GM12865 (cell line): Measurements from ENCODE around the gene RABGAP1L.

Experiments
- DNase-seq: peaks from one replicate; pipeline ENCODE4 v3.0.0; 2010; ENCODE audit warnings: low read depth
- H3K4me3 ChIP-seq: 2 replicates; pipeline ENCODE4 v1.5.1; 2011; ENCODE audit warnings: mild to moderate bottlenecking, low read depth, low read length, control low read depth
- CTCF ChIP-seq: IDR thresholded peaks from 2 replicates; pipeline ENCODE4 v1.5.1; 2011; ENCODE audit warnings: low read length, control low read depth, low read depth, inconsistent platforms; ENCODE audit not compliant: insufficient read depth; ENCODE audit errors: missing control alignments

RABGAP1L gene

GRCh38 chr1:174413632-174414031 is 254.3 kb downstream of the RABGAP1L start:
- H3K4me3 ChIP-seq: no peak overlapping the region
- TF ChIP-seq CTCF: no peak
- no peak for DNase-seq

- TF ChIP-seq CTCF: no peak
- H3K4me3 ChIP-seq: no peak overlapping the region
- DNase-seq: no peak
Measured at GRCh38 chr1:174414203-174414602, 254.9 kb downstream of the RABGAP1L start.

- TF ChIP-seq CTCF: no peak
- no peak for DNase-seq
- H3K4me3 ChIP-seq: no peak overlapping the region
Measured at GRCh38 chr1:174415506-174415905, 256.2 kb downstream of the RABGAP1L start.

- no peak overlapping the region for H3K4me3 ChIP-seq
- no peak for DNase-seq
- TF ChIP-seq CTCF: no peak
Measured at GRCh38 chr1:174417921-174418320, 258.6 kb downstream of the RABGAP1L start.

- TF ChIP-seq CTCF: no peak
- no peak overlapping the region for H3K4me3 ChIP-seq
- DNase-seq: no peak
Measured at GRCh38 chr1:174425121-174425520, 265.8 kb downstream of the RABGAP1L start.

GRCh38 chr1:174426153-174426552 is 266.8 kb downstream of the RABGAP1L start:
- no peak for TF ChIP-seq CTCF
- no peak overlapping the region for H3K4me3 ChIP-seq
- no peak for DNase-seq

- no peak overlapping the region for H3K4me3 ChIP-seq
- DNase-seq: no peak
- no peak for TF ChIP-seq CTCF
Measured at GRCh38 chr1:174428033-174428432, 268.7 kb downstream of the RABGAP1L start.
